Kidney (tissue), 14 donors: ENCODE results near the gene CFAP65. TPM values are rescaled to one million over a fixed set of nuclear protein-coding genes. Genes with fewer than 3 reads are reported as not detected.

Experiments used
- DNase-seq, 5 donors: peaks; one replicate each; pipeline ENCODE4 v3.0.0-alpha.2; 2013 to 2020
- FAIRE-seq: peaks from 2 replicates; lab custom pipeline; 2012; peaks lifted over from hg19 to GRCh38; lab: Jason Lieb, UNC
- H3K27ac ChIP-seq, 2 donors: one replicate each; pipeline ENCODE4 v1.7.0; 2013; ENCODE audit warnings: low read depth in 2 of 2, low read length in 2 of 2, inconsistent platforms in 1 of 2
- H3K27me3 ChIP-seq: one replicate; pipeline ENCODE4 v1.7.1; 2013; ENCODE audit warnings: low read length, inconsistent platforms; ENCODE audit not compliant: control insufficient read depth, insufficient read depth
- H3K36me3 ChIP-seq, 3 donors: one replicate each; pipeline versions ENCODE4 v1.7.0 to v1.7.1; 2013; ENCODE audit warnings: low read length in 3 of 3, control low read depth in 1 of 3, inconsistent platforms in 1 of 3; ENCODE audit not compliant: insufficient read depth in 3 of 3, control insufficient read depth in 2 of 3
- H3K4me1 ChIP-seq, 3 donors: one replicate each; pipeline versions ENCODE4 v1.7.0 to v1.7.1; 2013; ENCODE audit warnings: low read length in 3 of 3, inconsistent platforms in 1 of 3, low read depth in 1 of 3; ENCODE audit not compliant: control insufficient read depth in 2 of 3, insufficient read depth in 2 of 3
- H3K4me3 ChIP-seq, 3 donors: one replicate each; pipeline versions ENCODE4 v1.7.0 to v1.8.1; 2013; ENCODE audit warnings: low read length in 3 of 3, control low read depth in 1 of 3, inconsistent platforms in 1 of 3
- H3K9ac ChIP-seq, 3 donors: one replicate each; pipeline versions ENCODE4 v1.7.0 to v1.7.1; 2013; ENCODE audit warnings: low read length in 3 of 3, control low read depth in 1 of 3, inconsistent platforms in 1 of 3
- H3K9me3 ChIP-seq, 3 donors: one replicate each; pipeline versions ENCODE4 v1.7.0 to v1.7.1; 2013; ENCODE audit warnings: low read length in 3 of 3, control low read depth in 1 of 3, inconsistent platforms in 1 of 3; ENCODE audit not compliant: control insufficient read depth in 2 of 3, insufficient read depth in 1 of 3
- CTCF ChIP-seq: IDR thresholded peaks from 3 replicates; pipeline ENCODE4 v1.5.1; 2012; ENCODE audit warnings: mild to moderate bottlenecking, moderate library complexity, borderline replicate concordance; ENCODE audit not compliant: insufficient read depth; ENCODE audit errors: extremely low read depth
- intact Hi-C: fragments of 100-400 bp; cut with DNase I; formaldehyde crosslinking; loops from one replicate; pipeline ENCODE4 v1.11.1; 2022
- polyA plus RNA-seq: library from polyadenylated mRNA; stranded (reverse); fragments of 350-450 nt; fragmentation: Illumina TruSeq; extraction: RNeasy Lipid Tissue Mini Kit (QIAGEN cat#74804); gene quantifications from one replicate; pipeline ENCODE4 v1.2.3, GENCODE V29; 2014; ENCODE audit warnings: low read depth, low replicate concordance; ENCODE audit not compliant: insufficient read depth
- total RNA-seq: library from RNA; stranded (reverse); fragmentation: NEBNext Ultra II Directional; extraction: Animal tissue kit (Norgen Biotek cat#: 25700); gene quantifications from one replicate; pipeline ENCODE4 v1.2.1, GENCODE V29; 2021
- donor health status: control.
- donor health status: control.
- donor health status: control.
- donor health status: control.
- donor health status: control.
- donor health status: DM: yes; HTN: yes; CAD: no.
- donor health status: Normal renal cell carcinoma (clear cell type).

Gene CFAP65
- total and polyA plus RNA-seq, 2 donors from 2014 or later, result 0.73 to 2.0 TPM

GRCh38 chr2:218958276-218958675 is 83.0 kb downstream of the CFAP65 start:
- no peak for TF ChIP-seq CTCF
- Histone ChIP-seq H3K9me3 (no peaks in the 10 kb centered on the region), H3K27ac (no peak overlapping the region), H3K4me3 (no peak overlapping the region), H3K4me1 (peaks cover 0 to 6% (median 0%) of the 10 kb centered on the region in 3 donors), H3K36me3 (no peaks in the 10 kb centered on the region), H3K27me3 (peaks cover 17% of the 10 kb centered on the region), H3K9ac (no peak overlapping the region)
- intact Hi-C loops, result no loop called here
- DNase-seq (no peak), FAIRE-seq (no peak)

DNA sequence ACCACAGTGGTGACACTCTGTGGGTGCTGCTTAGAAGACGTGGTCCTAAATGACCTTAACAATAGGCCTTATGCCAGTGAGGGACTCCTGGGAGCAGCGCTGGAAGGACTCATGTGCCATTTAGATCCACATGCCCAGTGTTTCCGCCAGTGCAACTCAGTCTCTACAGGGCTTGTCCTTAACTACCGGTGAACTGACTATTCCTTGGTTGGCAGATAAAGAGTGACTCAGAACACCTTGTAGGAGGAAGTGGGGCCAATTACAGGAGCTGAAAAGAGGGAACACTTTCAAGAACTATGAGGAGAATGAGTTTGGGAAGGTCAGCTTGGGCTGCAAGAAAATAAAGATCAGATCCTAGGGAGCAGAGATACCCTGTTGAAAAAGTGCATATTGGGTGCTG is 83.6 kb downstream of the CFAP65 start:
- H3K27me3 ChIP-seq, result peaks cover 17% of the 10 kb centered on the region
- no peak overlapping the region for H3K9ac ChIP-seq
- no peak overlapping the region for H3K27ac ChIP-seq
- TF ChIP-seq CTCF, result no peak
- DNase-seq, result no peak
- no peak for FAIRE-seq
- H3K4me1 ChIP-seq, result peaks cover 0 to 6% (median 0%) of the 10 kb centered on the region in 3 donors
- H3K4me3 ChIP-seq, result no peak overlapping the region
- intact Hi-C loops, result no loop called here
- H3K36me3 ChIP-seq, result no peaks in the 10 kb centered on the region
- no peaks in the 10 kb centered on the region for H3K9me3 ChIP-seq

DNA sequence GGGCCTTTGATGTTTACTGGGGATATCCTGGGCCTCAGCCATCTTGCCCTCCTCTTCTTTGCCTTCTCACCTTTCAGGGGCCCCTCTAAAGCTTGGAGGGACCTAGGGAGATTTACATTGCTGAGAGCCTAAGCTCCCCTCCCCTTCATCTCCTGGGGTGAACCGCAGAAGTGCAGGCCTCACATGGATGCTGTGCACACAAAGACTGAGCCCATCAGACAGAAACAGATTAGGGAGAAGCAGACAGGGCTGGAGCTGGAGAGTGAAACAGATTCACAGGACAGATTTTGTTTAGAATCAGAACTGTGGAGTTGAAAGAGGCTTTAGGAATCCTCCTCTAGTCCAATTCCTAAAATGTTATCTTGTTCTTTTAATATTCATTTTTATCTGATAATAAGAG is 85.3 kb downstream of the CFAP65 start:
- no peak for TF ChIP-seq CTCF
- H3K36me3 ChIP-seq, result no peaks in the 10 kb centered on the region
- H3K9me3 ChIP-seq, result peaks cover 0 to 4% (median 0%) of the 10 kb centered on the region in 3 donors
- intact Hi-C loops, result no loop called here
- DNase-seq (no peak), FAIRE-seq (no peak)
- H3K4me1 ChIP-seq, result peaks cover 0 to 5% (median 0%) of the 10 kb centered on the region in 3 donors
- no peak overlapping the region for H3K27ac ChIP-seq
- H3K27me3 ChIP-seq, result peaks cover 8% of the 10 kb centered on the region
- no peak overlapping the region for H3K9ac ChIP-seq
- H3K4me3 ChIP-seq, result no peak overlapping the region
